CD1c-positive myeloid dendritic cell (primary cell): Measurements from ENCODE around the gene TMEM143.
"Not testable (repeated sequence)": the region's sequence is repeated elsewhere in the genome, so short reads cannot be mapped to it uniquely, and the experiment has no call there.

ENCODE experiments used
- DNase-seq: peaks from one replicate; pipeline ENCODE4 v3.0.0-alpha.2; 2016; ENCODE audit errors: extremely low spot score

The TMEM143 gene

GRCh38 chr19:48296963-48297734 is 66.6 kb downstream of the TMEM143 start:
- DNase-seq = no peak

- no peak for DNase-seq
These were observed 68.3 kb downstream of the TMEM143 start for GRCh38 chr19:48295458-48295857.

GRCh38 chr19:48292798-48293197 is 70.9 kb downstream of the TMEM143 start:
- peak; percentile 21 for DNase-seq

GRCh38 chr19:48291489-48291815 is 72.3 kb downstream of the TMEM143 start:
- not testable (repeated sequence) for DNase-seq

GRCh38 chr19:48290771-48291488 is 72.8 kb downstream of the TMEM143 start:
- peak; percentile 78 for DNase-seq

- DNase-seq = no peak
These were observed 73.4 kb downstream of the TMEM143 start for GRCh38 chr19:48290401-48290770.

GRCh38 chr19:48287748-48288147 is 76.0 kb downstream of the TMEM143 start:
- no peak for DNase-seq

- DNase-seq = no peak
These were observed 78.8 kb downstream of the TMEM143 start for GRCh38 chr19:48284896-48285295.

GRCh38 chr19:48283908-48284307 is 79.8 kb downstream of the TMEM143 start:
- no peak for DNase-seq
